H1 (cell line): Measurements from ENCODE around the gene SLC18A3. TPM values are rescaled to one million over a fixed set of nuclear protein-coding genes. Genes with fewer than 3 reads are reported as not detected.

Experiments
- CTCF ChIA-PET: fragments of 300-600 bp; sonication (Branson Sonifier 250); formaldehyde crosslinking; loops from one replicate; lab custom pipeline; 2021; ENCODE audit not compliant: partially characterized antibody; lab: Charles Lee
- POLR2A ChIA-PET: fragments of 300-600 bp; sonication (Branson Sonifier 250); formaldehyde crosslinking; loops from one replicate; lab custom pipeline; 2021; ENCODE audit warnings: inconsistent platforms; ENCODE audit not compliant: partially characterized antibody; lab: Charles Lee
- DNase-seq, 2 experiments: peaks; one replicate each; pipeline versions ENCODE4 v3.0.0 to v3.0.0-alpha.2; 2010 to 2022; ENCODE audit warnings: low spot score in 2 of 2, low read depth in 1 of 2, mixed read lengths in 1 of 2
- FAIRE-seq: peaks from 2 replicates; lab custom pipeline; 2011; peaks lifted over from hg19 to GRCh38; lab: Jason Lieb, UNC
- H2AFZ ChIP-seq: 2 replicates; pipeline ENCODE4 v1.8.1; 2012; ENCODE audit warnings: low read length, inconsistent platforms
- H2AK5ac ChIP-seq: 2 replicates; pipeline ENCODE4 v1.6.1; 2013; ENCODE audit warnings: low read depth, low read length
- H2BK120ac ChIP-seq: replicated peaks from 2 replicates; pipeline ENCODE3; 2013; ENCODE audit warnings: low read depth, low read length, inconsistent platforms
- H2BK12ac ChIP-seq: 2 replicates; pipeline ENCODE4 v1.6.1; 2013; ENCODE audit warnings: low read depth, low read length
- H2BK15ac ChIP-seq: 2 replicates; pipeline ENCODE4 v1.6.1; 2013; ENCODE audit warnings: low read length
- H2BK20ac ChIP-seq: 2 replicates; pipeline ENCODE4 v1.6.1; 2013; ENCODE audit warnings: low read length
- H2BK5ac ChIP-seq: 2 replicates; pipeline ENCODE4 v1.6.1; 2013; ENCODE audit warnings: low read depth, low read length
- H3K14ac ChIP-seq: 2 replicates; pipeline ENCODE4 v1.6.1; 2013; ENCODE audit warnings: inconsistent platforms; ENCODE audit not compliant: insufficient read length
- H3K18ac ChIP-seq: 2 replicates; pipeline ENCODE4 v1.6.1; 2013; ENCODE audit warnings: low read length; ENCODE audit errors: extremely low read depth
- H3K23ac ChIP-seq: 2 replicates; pipeline ENCODE4 v1.6.1; 2013; ENCODE audit warnings: inconsistent platforms; ENCODE audit not compliant: insufficient read length
- H3K23me2 ChIP-seq: 2 replicates; pipeline ENCODE4 v1.6.1; 2013; ENCODE audit warnings: low read depth, low read length
- H3K27ac ChIP-seq: 2 replicates; pipeline ENCODE4 v1.6.1; 2011; ENCODE audit warnings: low read depth, low read length, inconsistent platforms
- H3K27me3 ChIP-seq, 4 experiments: replicated peaks in 1 of 4; 1 replicate in 1 of 4; 2 replicates in 3 of 4; pipeline versions ENCODE4 v1.6.1 to v1.8.1; 2011 to 2013; ENCODE audit warnings: low read length in 3 of 4, mild to moderate bottlenecking in 3 of 4, inconsistent platforms in 2 of 4, mixed read lengths in 2 of 4, moderate library complexity in 1 of 4; ENCODE audit not compliant: control insufficient read depth in 3 of 4, insufficient read depth in 3 of 4; ENCODE audit errors: extremely low read depth in 1 of 4
- H3K36me3 ChIP-seq, 4 experiments: 2 replicates each; pipeline versions ENCODE4 v1.6.1 to v1.8.1; 2011 to 2013; ENCODE audit warnings: mild to moderate bottlenecking in 4 of 4, low read length in 3 of 4, moderate library complexity in 2 of 4, control low read depth in 1 of 4, inconsistent platforms in 1 of 4; ENCODE audit not compliant: insufficient read depth in 4 of 4, control insufficient read depth in 2 of 4
- H3K4ac ChIP-seq: replicated peaks from 2 replicates; pipeline ENCODE3; 2013; ENCODE audit warnings: low read length, low read depth, mixed read lengths, inconsistent platforms; ENCODE audit not compliant: insufficient read length
- H3K4me1 ChIP-seq, 4 experiments: replicated peaks in 1 of 4; 1 replicate in 1 of 4; 2 replicates in 3 of 4; pipeline versions ENCODE4 v1.6.1 to v1.8.1; 2011 to 2013; ENCODE audit warnings: low read length in 3 of 4, inconsistent platforms in 2 of 4, mixed read lengths in 1 of 4; ENCODE audit not compliant: insufficient read depth in 4 of 4, control insufficient read depth in 3 of 4
- H3K4me2 ChIP-seq, 2 experiments: 2 replicates each; pipeline versions ENCODE4 v1.6.1 to v1.8.1; 2011 to 2013; ENCODE audit warnings: low read depth in 2 of 2, low read length in 2 of 2, control low read depth in 1 of 2, inconsistent platforms in 1 of 2, mild to moderate bottlenecking in 1 of 2; ENCODE audit not compliant: insufficient read depth in 1 of 2
- H3K4me3 ChIP-seq, 4 experiments: fragments of 200-600, 300-600 bp in 1 of 4; sonication (generic), shearing (Covaris generic), sonication (Bioruptor Twin) in 1 of 4; 2 replicates each; pipeline versions ENCODE4 v1.5.1 to v1.8.1; 2011 to 2016; ENCODE audit warnings: low read length in 4 of 4, low read depth in 3 of 4, control low read depth in 2 of 4, inconsistent platforms in 2 of 4, mild to moderate bottlenecking in 2 of 4, mixed read lengths in 1 of 4, moderate library complexity in 1 of 4; ENCODE audit not compliant: insufficient read depth in 2 of 4; ENCODE audit errors: extremely low read depth in 1 of 4
- H3K56ac ChIP-seq: replicated peaks from 2 replicates; pipeline ENCODE3; 2013; ENCODE audit warnings: low read depth, mild to moderate bottlenecking, mixed read lengths, low read length, inconsistent platforms; ENCODE audit not compliant: insufficient read length
- H3K79me1 ChIP-seq: 2 replicates; pipeline ENCODE4 v1.6.1; 2013; ENCODE audit warnings: low read depth, low read length, control low read depth
- H3K79me2 ChIP-seq, 2 experiments: 2 replicates each; pipeline versions ENCODE4 v1.6.1 to v1.8.1; 2012 to 2013; ENCODE audit warnings: low read length in 2 of 2, mild to moderate bottlenecking in 2 of 2, inconsistent platforms in 1 of 2; ENCODE audit not compliant: insufficient read depth in 2 of 2, control insufficient read depth in 1 of 2
- H3K9ac ChIP-seq, 4 experiments: replicated peaks in 1 of 4; 1 replicate in 1 of 4; 2 replicates in 3 of 4; pipeline versions ENCODE4 v1.6.1 to v1.8.1; 2011 to 2013; ENCODE audit warnings: low read depth in 3 of 4, low read length in 3 of 4, control low read depth in 2 of 4, mild to moderate bottlenecking in 2 of 4, moderate library complexity in 2 of 4, inconsistent platforms in 1 of 4; ENCODE audit errors: extremely low read depth in 1 of 4
- H3K9me3 ChIP-seq, 2 experiments: 2 replicates each; pipeline versions ENCODE4 v1.6.1 to v1.8.1; 2012 to 2013; ENCODE audit warnings: mild to moderate bottlenecking in 2 of 2, moderate library complexity in 2 of 2, control low read depth in 1 of 2, inconsistent platforms in 1 of 2, low read depth in 1 of 2, low read length in 1 of 2, mixed read lengths in 1 of 2; ENCODE audit not compliant: insufficient read depth in 2 of 2
- H4K20me1 ChIP-seq, 2 experiments: replicated peaks in 1 of 2; 2 replicates each; pipeline versions ENCODE3 to v1.8.1; 2011 to 2013; ENCODE audit warnings: inconsistent platforms in 2 of 2, low read length in 2 of 2, mild to moderate bottlenecking in 1 of 2; ENCODE audit not compliant: insufficient read depth in 2 of 2, control insufficient read depth in 1 of 2
- H4K5ac ChIP-seq: 2 replicates; pipeline ENCODE4 v1.6.1; 2013; ENCODE audit warnings: low read length, low read depth, mixed read lengths, inconsistent platforms; ENCODE audit not compliant: insufficient read length
- H4K8ac ChIP-seq: 2 replicates; pipeline ENCODE4 v1.8.0; 2013; ENCODE audit warnings: mild to moderate bottlenecking, moderate library complexity, low read length, inconsistent platforms; ENCODE audit not compliant: insufficient read depth; ENCODE audit errors: extremely low read depth
- H4K91ac ChIP-seq: replicated peaks from 2 replicates; pipeline ENCODE3; 2013; ENCODE audit warnings: low read length, mixed read lengths, inconsistent platforms; ENCODE audit not compliant: insufficient read length
- ASH2L ChIP-seq: fragments of 200-600, 300-600 bp; sonication (generic); IDR thresholded peaks from one replicate; pipeline ENCODE4 v1.7.1; 2017; ENCODE audit warnings: low read length
- EP300 ChIP-seq, 2 experiments: IDR thresholded peaks; 1 replicate in 1 of 2; 2 replicates in 1 of 2; pipeline ENCODE4 v1.6.1; 2011 to 2012; ENCODE audit warnings: low read depth in 2 of 2, low read length in 2 of 2, mild to moderate bottlenecking in 2 of 2, borderline replicate concordance in 1 of 2, inconsistent platforms in 1 of 2, moderate library complexity in 1 of 2
- FOSL1 ChIP-seq: IDR thresholded peaks from 2 replicates; pipeline ENCODE4 v1.6.1; 2011; ENCODE audit warnings: mild to moderate bottlenecking, low read depth, low read length, moderate library complexity; ENCODE audit not compliant: insufficient read depth
- KDM1A ChIP-seq: fragments of 200-600, 300-600 bp; sonication (generic); IDR thresholded peaks from 2 replicates; pipeline ENCODE4 v1.7.1; 2016; ENCODE audit warnings: mild to moderate bottlenecking, low read length, borderline replicate concordance
- NRF1 ChIP-seq: IDR thresholded peaks from 2 replicates; pipeline ENCODE4 v1.6.1; 2011; ENCODE audit warnings: mild to moderate bottlenecking, low read depth, low read length, improper control_type of control experiment
- PHF8 ChIP-seq: fragments of 200-600 bp; sonication (generic); conservative IDR thresholded peaks from 2 replicates; pipeline ENCODE4 v1.7.1; 2012; ENCODE audit warnings: low read depth, mild to moderate bottlenecking, inconsistent platforms, low read length, moderate library complexity
- RAD21 ChIP-seq, 2 experiments: IDR thresholded peaks in 1 of 2; conservative IDR thresholded peaks in 1 of 2; 2 replicates each; pipeline ENCODE4 v1.6.1; 2011; ENCODE audit warnings: low read depth in 2 of 2, low read length in 2 of 2, improper control_type of control experiment in 1 of 2, inconsistent platforms in 1 of 2, mild to moderate bottlenecking in 1 of 2, moderate library complexity in 1 of 2
- RXRA ChIP-seq: IDR thresholded peaks from 2 replicates; pipeline ENCODE4 v1.6.1; 2011; ENCODE audit warnings: low read depth, mild to moderate bottlenecking, low read length, moderate library complexity; ENCODE audit not compliant: insufficient read depth
- SP1 ChIP-seq: IDR thresholded peaks from 2 replicates; pipeline ENCODE4 v1.6.1; 2011; ENCODE audit warnings: low read depth, low read length
- TEAD4 ChIP-seq: IDR thresholded peaks from 2 replicates; pipeline ENCODE4 v1.6.1; 2012; ENCODE audit warnings: low read depth, low read length, inconsistent platforms, mixed read lengths
- WGBS, 2 experiments: shearing (Covaris generic) in 1 of 2; methylation state at CpG; one replicate each; pipeline versions ENCODE4 v1.1.6 to v1.1.7; 2013 to 2015; ENCODE audit warnings: low lambda C conversion rate in 2 of 2, mixed read lengths in 2 of 2, inconsistent platforms in 1 of 2, low coverage in 1 of 2, missing lambda C conversion rate in 1 of 2; ENCODE audit not compliant: insufficient replicate concordance in 2 of 2, insufficient coverage in 1 of 2, insufficient read length in 1 of 2; ENCODE audit errors: extremely low coverage in 1 of 2, missing lambda C conversion rate in 1 of 2; 5-methylcytosine and 5-hydroxymethylcytosine counted together
- polyA plus RNA-seq, 7 experiments: library from polyadenylated mRNA; depleted of rRNA in 3 of 7; stranded (reverse) in 5 of 7; unstranded in 2 of 7; fragments of >200 nt in 5 of 7; fragments of 200-250 nt in 2 of 7; gene quantifications; 1 replicate in 5 of 7; 2 replicates in 1 of 7; 4 replicates in 1 of 7; pipeline versions ENCODE4 v1.2.1 to v1.2.3, GENCODE V29; 2011 to 2013; ENCODE audit warnings: missing spikeins in 2 of 7, mixed read lengths in 2 of 7
- total RNA-seq: library from RNA; stranded (reverse); fragmentation: NEBNext Ultra II Directional; extraction: Animal tissue kit (Norgen Biotek cat#: 25700); gene quantifications from 2 replicates; pipeline ENCODE4 v1.2.1, GENCODE V29; 2021

SLC18A3 gene
- total and polyA plus RNA-seq, 2 of the 8 experiments (the other 6 are each of a cell fraction or from before 2014, with no cell fraction given), result 0.17 TPM; not detected in 1

DNA sequence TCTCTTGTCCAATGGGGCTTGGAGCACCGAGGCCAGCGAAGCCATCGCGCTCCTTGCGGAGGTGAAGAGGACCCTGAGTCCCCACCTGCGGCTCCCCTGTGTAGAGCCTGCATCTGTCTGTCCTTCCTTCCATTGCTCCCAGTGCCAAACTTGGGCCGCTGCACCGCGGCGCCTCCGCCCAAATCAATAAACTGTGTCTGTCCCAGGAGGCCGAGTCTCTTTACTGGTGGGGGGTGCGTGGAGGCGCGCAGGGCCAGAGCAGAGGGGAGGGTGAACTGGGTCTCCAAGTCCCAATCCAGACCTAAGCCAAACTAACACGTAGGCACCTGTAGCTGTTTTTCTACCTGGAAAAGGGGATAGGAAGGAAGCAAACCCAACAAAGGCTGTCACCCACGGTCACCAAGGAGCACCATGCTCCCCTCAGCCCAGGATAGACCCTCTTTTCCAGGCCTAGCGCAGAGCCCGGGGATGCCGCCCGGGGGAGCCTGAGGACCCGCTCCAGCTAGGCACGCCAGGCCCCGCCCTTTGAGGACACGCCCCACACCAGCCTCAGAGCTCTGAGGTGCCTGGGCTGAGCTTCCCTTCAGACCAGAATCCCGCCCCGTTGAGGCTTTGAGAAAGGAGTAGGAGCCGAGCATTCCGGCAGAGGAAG lies 2.5 kb downstream of the SLC18A3 start:
- H3K79me1 ChIP-seq, result no peaks in the 10 kb centered on the region
- no peak overlapping the region for H2BK20ac ChIP-seq
- no peaks in the 10 kb centered on the region for H3K79me2 ChIP-seq
- 5% methylated on average over 27 of the region's 29 CpGs; no CpG with 5 or more reads in 1 of the 2 experiments for WGBS, 2 experiments
- CTCF ChIA-PET, result interaction anchor here (0.8 to 1.2 kb wide), 5 partner anchors 9 to 78 kb away, joined by 4 to 5 read pairs (median 4); no protein-coding TSS in a partner anchor
- DNase-seq (peak in 1 of 2 experiments; percentile 87), FAIRE-seq (no peak)
- H3K27ac ChIP-seq, result no peak overlapping the region
- H2AFZ ChIP-seq, result no peak overlapping the region
- H3K23ac ChIP-seq, result no peak overlapping the region
- no peak overlapping the region for H2BK15ac ChIP-seq
- H3K4me2 ChIP-seq, result peak overlapping the region; percentile 70 to 71
- H3K56ac ChIP-seq, result no peak overlapping the region
- no peaks in the 10 kb centered on the region; a peak in 1 of 4 replicates for H3K9me3 ChIP-seq
- H3K9ac ChIP-seq, result no peak overlapping the region
- H3K27me3 ChIP-seq, result peaks cover 85 to 98% (median 96%) of the 10 kb centered on the region in 4 experiments
- POLR2A ChIA-PET, result interaction anchor here (1.0 kb wide), 1 partner anchor 74 kb away, joined by 3 read pairs; the partner anchor contains the start of gene ERCC6
- H4K20me1 ChIP-seq, result peaks cover 17 to 42% of the 10 kb centered on the region in 2 experiments
- no peak overlapping the region for H2AK5ac ChIP-seq
- no peak overlapping the region for H3K4ac ChIP-seq
- no peak overlapping the region for H2BK120ac ChIP-seq
- H4K5ac ChIP-seq, result no peak overlapping the region
- H3K23me2 ChIP-seq, result peaks cover 16% of the 10 kb centered on the region; the same call in 1 of the 2 replicates
- no peak overlapping the region for H3K18ac ChIP-seq
- H3K36me3 ChIP-seq, result peaks cover 0 to 6% (median 0%) of the 10 kb centered on the region in 4 experiments; a peak in 1 of 8 replicates
- H3K4me1 ChIP-seq, result peaks cover 0 to 47% (median 29%) of the 10 kb centered on the region in 4 experiments; a peak in 6 of 7 replicates
- no peak overlapping the region for H4K8ac ChIP-seq
- no peak overlapping the region for H3K14ac ChIP-seq
- H2BK12ac ChIP-seq, result 0 out of 2 replicates have a peak overlapping the region, but pooled peaks have one; percentile 87
- peak overlapping the region in 1 of 4 experiments; percentile 72; a peak in 3 of 8 replicates for H3K4me3 ChIP-seq
- no peak overlapping the region for H2BK5ac ChIP-seq
- H4K91ac ChIP-seq, result no peak overlapping the region
- TF ChIP-seq PHF8 (no peak), EP300 (IDR thresholded peaks at IDR 0.05; ENCODE audit: borderline replicate concordance in 1 of 2, low read depth in 2 of 2, low read length in 2 of 2) (no peak), SP1 (no peak), NRF1 (no peak), FOSL1 (no peak), TEAD4 (0 out of 2 replicates have a peak, but pooled peaks have one; percentile 20), KDM1A (0 out of 2 replicates have a peak, but pooled peaks have one; percentile 31), ASH2L (no peak), RXRA (no peak), RAD21 (IDR thresholded peaks at IDR 0.05 in 1 of 2, conservative IDR thresholded peaks at IDR 0.05 in 1 of 2; ENCODE audit: low read depth in 2 of 2, low read length in 2 of 2) (peak; percentile 38 to 51)
